Thyroid gland (tissue), 4 donors: ENCODE results near the gene FOXR1. TPM values are rescaled to one million over a fixed set of nuclear protein-coding genes. Genes with fewer than 3 reads are reported as not detected.

ENCODE experiments used
- DNase-seq, 2 donors: peaks; one replicate each; pipeline ENCODE4 v3.0.0-alpha.2; 2019
- H3K27ac ChIP-seq, 3 donors: fragments of 200-600 bp; sonication (generic); 1 replicate in 2 of 3; 2 replicates in 1 of 3; pipeline ENCODE4 v1.5.1; 2016 to 2019; ENCODE audit warnings: mild to moderate bottlenecking in 1 of 3, moderate library complexity in 1 of 3
- H3K27me3 ChIP-seq: fragments of 200-600 bp; sonication (generic); one replicate; pipeline ENCODE4 v1.5.1; 2019
- H3K36me3 ChIP-seq, 2 donors: fragments of 200-600 bp; sonication (generic); one replicate each; pipeline ENCODE4 v1.5.1; 2016 to 2019
- H3K4me1 ChIP-seq, 2 donors: fragments of 200-600 bp; sonication (generic); one replicate each; pipeline ENCODE4 v1.5.1; 2017 to 2019
- H3K4me3 ChIP-seq, 3 donors: fragments of 200-600 bp; sonication (generic); replicated peaks in 1 of 3; 1 replicate in 2 of 3; 2 replicates in 1 of 3; pipeline ENCODE4 v1.5.1; 2016; ENCODE audit warnings: mild to moderate bottlenecking in 1 of 3
- H3K9me3 ChIP-seq: fragments of 200-600 bp; sonication (generic); one replicate; pipeline ENCODE4 v1.5.1; 2017
- POLR2A ChIP-seq, 2 donors: fragments of 450-650 bp; IDR thresholded peaks; one replicate each; pipeline ENCODE4 v1.6.1; 2017; ENCODE audit warnings: antibody characterized with exemption in 2 of 2, mild to moderate bottlenecking in 2 of 2, moderate library complexity in 1 of 2
- WGBS, 2 donors: methylation state at CpG; one replicate each; pipeline ENCODE4 v1.1.5; 2017; 5-methylcytosine and 5-hydroxymethylcytosine counted together
- intact Hi-C: fragments of 100-400 bp; cut with DNase I; formaldehyde crosslinking; loops from one replicate; pipeline ENCODE4 v1.15.1; 2023
- total RNA-seq, 4 donors: library from RNA; depleted of rRNA; stranded (reverse); fragments of >200 nt; gene quantifications; one replicate each; pipeline ENCODE4 v1.2.3, GENCODE V29; 2016
- TF ChIP-seq, protein P1 (sequence below), 6 experiments: fragments of 200-600 bp in 3 of 6; fragments of 450-650 bp in 3 of 6; sonication (generic) in 3 of 6; IDR thresholded peaks; one replicate each; pipeline ENCODE4 v1.5.1; 2016 to 2019; ENCODE audit warnings: antibody characterized with exemption in 6 of 6, mild to moderate bottlenecking in 2 of 6, inconsistent platforms in 1 of 6, moderate library complexity in 1 of 6

FOXR1 gene
- total RNA-seq, 4 donors from 2014 or later, result not detected

DNA sequence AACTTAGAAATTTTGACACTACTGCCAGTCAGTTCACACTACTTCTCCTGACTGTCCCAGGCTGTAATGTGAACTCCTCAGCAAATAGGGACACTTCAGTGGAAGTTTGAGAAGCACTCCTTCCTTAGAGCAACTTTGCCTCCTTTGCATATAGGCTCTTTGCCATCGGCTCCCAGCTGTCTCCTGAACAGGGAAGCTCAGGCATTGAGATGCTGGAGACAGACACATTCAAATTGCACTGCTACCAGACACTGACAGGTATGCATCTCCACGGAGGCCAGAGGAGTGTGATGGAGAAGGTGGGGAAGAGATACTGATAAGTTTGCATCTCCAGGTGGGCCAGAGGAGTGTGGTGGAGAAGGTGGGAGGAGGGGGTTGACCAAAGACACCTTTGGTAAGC is 48.4 kb downstream of the FOXR1 start:
- WGBS, 2 donors, result 32 to 46% methylated on average over 2 of the region's 2 CpGs
- Histone ChIP-seq H3K27ac (no peak overlapping the region), H3K9me3 (no peaks in the 10 kb centered on the region), H3K4me1 (peaks cover 17 to 30% of the 10 kb centered on the region in 2 donors), H3K36me3 (peaks cover 30 to 41% of the 10 kb centered on the region in 2 donors), H3K4me3 (peak overlapping the region in 1 of 3 donors; percentile 97), H3K27me3 (no peaks in the 10 kb centered on the region)
- DNase-seq, result no peak
- no peak for TF ChIP-seq POLR2A (IDR thresholded peaks at IDR 0.05)
- TF ChIP-seq, protein P1, sequence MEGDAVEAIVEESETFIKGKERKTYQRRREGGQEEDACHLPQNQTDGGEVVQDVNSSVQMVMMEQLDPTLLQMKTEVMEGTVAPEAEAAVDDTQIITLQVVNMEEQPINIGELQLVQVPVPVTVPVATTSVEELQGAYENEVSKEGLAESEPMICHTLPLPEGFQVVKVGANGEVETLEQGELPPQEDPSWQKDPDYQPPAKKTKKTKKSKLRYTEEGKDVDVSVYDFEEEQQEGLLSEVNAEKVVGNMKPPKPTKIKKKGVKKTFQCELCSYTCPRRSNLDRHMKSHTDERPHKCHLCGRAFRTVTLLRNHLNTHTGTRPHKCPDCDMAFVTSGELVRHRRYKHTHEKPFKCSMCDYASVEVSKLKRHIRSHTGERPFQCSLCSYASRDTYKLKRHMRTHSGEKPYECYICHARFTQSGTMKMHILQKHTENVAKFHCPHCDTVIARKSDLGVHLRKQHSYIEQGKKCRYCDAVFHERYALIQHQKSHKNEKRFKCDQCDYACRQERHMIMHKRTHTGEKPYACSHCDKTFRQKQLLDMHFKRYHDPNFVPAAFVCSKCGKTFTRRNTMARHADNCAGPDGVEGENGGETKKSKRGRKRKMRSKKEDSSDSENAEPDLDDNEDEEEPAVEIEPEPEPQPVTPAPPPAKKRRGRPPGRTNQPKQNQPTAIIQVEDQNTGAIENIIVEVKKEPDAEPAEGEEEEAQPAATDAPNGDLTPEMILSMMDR (IDR thresholded peaks at IDR 0.05), result no peak
- intact Hi-C loops, result no loop called here

DNA sequence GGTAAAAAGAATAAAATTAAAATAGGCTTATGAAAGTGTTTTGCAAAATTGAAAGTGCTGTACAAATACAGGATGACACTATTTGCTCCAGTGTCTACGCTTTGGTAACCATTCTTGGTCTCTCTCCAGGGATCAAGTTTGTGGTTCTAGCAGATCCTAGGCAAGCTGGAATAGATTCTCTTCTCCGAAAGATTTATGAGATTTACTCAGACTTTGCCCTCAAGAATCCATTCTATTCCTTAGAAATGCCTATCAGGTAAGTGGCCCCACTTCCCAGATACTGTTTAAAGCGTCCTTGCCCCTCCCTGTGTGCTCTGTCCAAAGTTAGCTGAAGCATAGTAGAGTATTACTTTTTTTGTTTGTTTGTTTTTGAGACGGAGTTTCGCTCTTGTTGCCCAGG is 50.1 kb downstream of the FOXR1 start:
- H3K27ac ChIP-seq, result no peak overlapping the region
- no peaks in the 10 kb centered on the region for H3K9me3 ChIP-seq
- WGBS, 2 donors, result 89 to 91% methylated on average over 5 of the region's 5 CpGs
- intact Hi-C loops, result no loop called here
- TF ChIP-seq, protein P1 (IDR thresholded peaks at IDR 0.05), result no peak
- TF ChIP-seq POLR2A (IDR thresholded peaks at IDR 0.05), result no peak
- H3K36me3 ChIP-seq, result peaks cover 18 to 33% of the 10 kb centered on the region in 2 donors
- no peak overlapping the region for H3K4me3 ChIP-seq
- no peak for DNase-seq
- H3K27me3 ChIP-seq, result no peaks in the 10 kb centered on the region
- H3K4me1 ChIP-seq, result peaks cover 17 to 27% of the 10 kb centered on the region in 2 donors

DNA sequence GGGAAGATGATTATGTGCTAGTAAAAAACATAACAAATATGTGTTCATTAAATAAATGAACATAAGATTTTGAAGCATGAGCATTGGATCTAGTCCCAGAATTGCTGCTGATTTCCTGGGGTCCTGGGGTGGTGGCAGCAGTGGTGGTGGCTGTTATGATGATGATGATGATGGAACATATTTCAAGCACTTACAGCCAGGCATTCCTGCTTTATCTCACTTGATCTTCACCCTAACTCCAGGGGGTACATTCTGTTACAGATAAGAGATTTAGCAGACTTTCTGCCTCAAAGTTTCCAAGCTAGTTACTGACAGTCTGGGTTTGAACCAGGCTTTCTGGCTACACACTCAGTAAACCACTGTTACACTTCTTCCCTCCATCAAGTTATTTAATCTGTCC is 52.2 kb downstream of the FOXR1 start:
- no peak overlapping the region for H3K27ac ChIP-seq
- TF ChIP-seq POLR2A (IDR thresholded peaks at IDR 0.05), result no peak
- TF ChIP-seq, protein P1 (IDR thresholded peaks at IDR 0.05), result no peak
- H3K9me3 ChIP-seq, result no peaks in the 10 kb centered on the region
- H3K4me3 ChIP-seq, result no peak overlapping the region
- intact Hi-C loops, result no loop called here
- peaks cover 11 to 21% of the 10 kb centered on the region in 2 donors for H3K4me1 ChIP-seq
- H3K27me3 ChIP-seq, result no peaks in the 10 kb centered on the region
- H3K36me3 ChIP-seq, result peaks cover 18 to 33% of the 10 kb centered on the region in 2 donors
- no peak for DNase-seq

DNA sequence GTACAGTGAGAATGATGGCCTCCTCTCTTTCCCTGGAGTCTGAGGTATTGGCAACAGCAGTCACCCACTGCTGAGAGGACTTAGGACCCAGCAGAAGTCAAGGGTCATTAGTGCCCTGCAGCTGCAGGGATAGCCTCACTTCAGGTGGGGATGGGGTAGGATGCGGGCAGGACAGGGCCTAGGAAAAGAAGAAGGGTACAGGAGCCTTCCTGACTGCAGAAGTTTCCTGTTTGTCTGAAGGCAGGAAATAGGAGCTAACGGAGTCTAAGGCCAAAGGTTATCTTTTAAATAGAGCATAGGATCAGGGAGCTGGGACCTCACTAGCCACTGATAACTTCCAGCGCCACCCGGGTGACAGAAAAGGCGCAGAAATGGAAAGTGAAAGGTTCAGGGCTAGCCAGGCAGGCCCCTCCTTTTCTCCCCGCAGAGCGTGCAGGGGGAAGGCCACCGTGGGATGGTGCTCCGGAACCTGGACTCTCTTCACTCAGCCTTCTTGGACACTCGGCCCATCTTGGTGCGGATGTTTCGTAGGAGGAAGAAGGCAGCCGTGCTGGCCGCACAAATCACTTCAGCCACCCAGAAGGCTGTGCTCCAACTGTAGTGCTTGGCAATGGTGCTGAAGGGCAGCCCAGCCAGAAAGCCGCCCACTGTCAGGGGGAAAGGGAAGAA is 53.0 kb downstream of the FOXR1 start:
- TF ChIP-seq, protein P1 (IDR thresholded peaks at IDR 0.05), result no peak
- TF ChIP-seq POLR2A (IDR thresholded peaks at IDR 0.05), result no peak
- no peaks in the 10 kb centered on the region for H3K27me3 ChIP-seq
- peak overlapping the region in 1 of 3 donors; percentile 13 for H3K27ac ChIP-seq
- H3K36me3 ChIP-seq, result peaks cover 18 to 33% of the 10 kb centered on the region in 2 donors
- 74 to 86% methylated on average over 14 to 15 of the region's 15 CpGs for WGBS, 2 donors
- DNase-seq, result no peak
- H3K4me1 ChIP-seq, result peaks cover 7 to 22% of the 10 kb centered on the region in 2 donors
- H3K4me3 ChIP-seq, result no peak overlapping the region
- H3K9me3 ChIP-seq, result no peaks in the 10 kb centered on the region
- intact Hi-C loops, result no loop called here

DNA sequence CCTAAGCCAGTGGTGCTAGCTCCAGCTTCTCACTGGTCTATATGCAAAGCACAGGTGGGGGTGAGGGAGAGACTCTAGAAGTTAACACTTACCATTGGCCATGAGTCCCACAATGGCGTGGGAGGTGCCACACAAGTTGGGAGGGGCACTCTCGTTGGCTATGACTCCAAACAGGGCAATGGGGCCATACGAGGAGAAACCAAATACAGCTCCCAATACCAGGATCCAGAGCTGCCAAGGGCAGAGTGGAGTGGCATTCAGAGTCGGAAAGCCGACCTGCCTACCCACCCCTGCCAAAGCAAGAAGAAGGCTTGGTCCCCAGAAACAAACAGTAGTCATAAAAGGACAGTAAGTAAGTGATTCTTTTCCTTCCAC is 53.5 kb downstream of the FOXR1 start:
- Histone ChIP-seq H3K36me3 (peaks cover 18 to 33% of the 10 kb centered on the region in 2 donors), H3K27ac (peak overlapping the region in 1 of 3 donors; percentile 13), H3K9me3 (no peaks in the 10 kb centered on the region), H3K4me1 (peaks cover 7 to 22% of the 10 kb centered on the region in 2 donors), H3K27me3 (no peaks in the 10 kb centered on the region), H3K4me3 (no peak overlapping the region)
- no peak for DNase-seq
- TF ChIP-seq, protein P1 (IDR thresholded peaks at IDR 0.05), result no peak
- TF ChIP-seq POLR2A (IDR thresholded peaks at IDR 0.05), result no peak
- intact Hi-C loops, result no loop called here
- 80 to 83% methylated on average over 5 of the region's 5 CpGs for WGBS, 2 donors
